GM21825 (cell line): ENCODE results near the gene ATG4C.
"Not testable (repeated sequence)": the region's sequence is repeated elsewhere in the genome, so short reads cannot be mapped to it uniquely, and the experiment has no call there.

ENCODE experiments used
- ATAC-seq: cut with Tn5 transposase; IDR thresholded peaks from one replicate; pipeline ENCODE4 v1.9.1; 2021; ENCODE audit warnings: mild to moderate bottlenecking, moderate library complexity; ENCODE audit not compliant: unreplicated experiment

The ATG4C gene

GRCh38 chr1:62774971-62775595, 8.8 kb upstream of the ATG4C start:
- no peak for ATAC-seq

- ATAC-seq, result no peak
Measured at GRCh38 chr1:62778208-62778607, 5.7 kb upstream of the ATG4C start.

GRCh38 chr1:62781841-62782543, 1.9 kb upstream of the ATG4C start:
- ATAC-seq, result no peak

- ATAC-seq, result not testable (repeated sequence)
Measured at GRCh38 chr1:62782544-62783212, 1.3 kb upstream of the ATG4C start.

GRCh38 chr1:62784509-62785365, 805 bp downstream of the ATG4C start:
- ATAC-seq, result no peak

- no peak for ATAC-seq
Measured at GRCh38 chr1:62790716-62791115, 6.8 kb downstream of the ATG4C start.

GRCh38 chr1:62794053-62794452, 10.1 kb downstream of the ATG4C start:
- no peak for ATAC-seq

GRCh38 chr1:62796221-62796620, 12.3 kb downstream of the ATG4C start:
- ATAC-seq, result no peak

GRCh38 chr1:62799688-62800087, 15.8 kb downstream of the ATG4C start:
- no peak for ATAC-seq

GRCh38 chr1:62800281-62800680, 16.3 kb downstream of the ATG4C start:
- ATAC-seq, result peak; percentile 49

- peak; percentile 99 for ATAC-seq
Measured at GRCh38 chr1:62800825-62801306, 16.9 kb downstream of the ATG4C start.

GRCh38 chr1:62809788-62810187, 25.9 kb downstream of the ATG4C start:
- no peak for ATAC-seq

GRCh38 chr1:62810420-62811274, 26.7 kb downstream of the ATG4C start:
- peak; percentile 89 for ATAC-seq

GRCh38 chr1:62823556-62823955, 39.6 kb downstream of the ATG4C start:
- no peak for ATAC-seq

- ATAC-seq, result no peak
Measured at GRCh38 chr1:62826901-62827300, 43.0 kb downstream of the ATG4C start.

GRCh38 chr1:62827786-62828185, 43.9 kb downstream of the ATG4C start:
- ATAC-seq, result not testable (repeated sequence)

- no peak for ATAC-seq
Measured at GRCh38 chr1:62832276-62832675, 48.3 kb downstream of the ATG4C start.

- no peak for ATAC-seq
Measured at GRCh38 chr1:62833529-62833928, 49.6 kb downstream of the ATG4C start.

GRCh38 chr1:62834400-62834961, 50.5 kb downstream of the ATG4C start:
- ATAC-seq, result no peak
